Hepatocyte (in vitro differentiated cells): Measurements from ENCODE around the gene TCF7L2.

ENCODE experiments used
- CTCF ChIP-seq: fragments of 200-600 bp; sonication (generic); IDR thresholded peaks from 2 replicates; pipeline ENCODE4 v1.5.1; 2016; ENCODE audit warnings: antibody characterized with exemption, mild to moderate bottlenecking; ENCODE audit not compliant: poor library complexity
- EZH2 ChIP-seq: fragments of 200-600 bp; sonication (generic); IDR thresholded peaks from 2 replicates; pipeline ENCODE4 v1.6.1; 2016; ENCODE audit warnings: antibody characterized with exemption, mild to moderate bottlenecking, borderline replicate concordance

- no peak for TF ChIP-seq CTCF
- no peak for TF ChIP-seq EZH2
Observed at GRCh38 chr10:113064039-113064438, 114.0 kb downstream of the TCF7L2 start.
